Measurements from ENCODE around the gene SGK1. TPM values are rescaled to one million over a fixed set of nuclear protein-coding genes. Genes with fewer than 3 reads are reported as not detected.
A peak's percentile ranks its signal among the peaks of the same experiment; 100 is the strongest.

Gene SGK1
- polyA plus RNA-seq, 4 donors: 54.5 to 848 (median 183) TPM

- DNase-seq (no peak), FAIRE-seq (no peak)
- H3K9me3 ChIP-seq (ENCODE audit: control insufficient read depth in 2 of 2, insufficient read depth in 1 of 2, low read depth in 1 of 2, low read length in 1 of 2): no peaks in the 10 kb centered on the region
- 71 to 79% (median 74%) methylated on average over 5 of the region's 5 CpGs for WGBS, 3 donors
- H3K4me1 ChIP-seq (ENCODE audit: control insufficient read depth in 3 of 3, insufficient read depth in 2 of 3, low read depth in 1 of 3, low read length in 2 of 3): no peaks in the 10 kb centered on the region
- H3K27me3 ChIP-seq (ENCODE audit: control insufficient read depth in 3 of 3, insufficient read depth in 3 of 3, low read length in 3 of 3): no peaks in the 10 kb centered on the region
- H3K4me3 ChIP-seq (ENCODE audit: low read depth in 1 of 3, low read length in 3 of 3): no peak overlapping the region
- no peak overlapping the region for H3K27ac ChIP-seq (ENCODE audit: low read depth in 1 of 3, low read length in 2 of 3)
- no peaks in the 10 kb centered on the region for H3K36me3 ChIP-seq (ENCODE audit: control insufficient read depth in 3 of 3, insufficient read depth in 2 of 3, low read depth in 1 of 3, low read length in 3 of 3)
Observed at GRCh38 chr6:134145786-134146185, 172.1 kb downstream of the SGK1 start.

DNA sequence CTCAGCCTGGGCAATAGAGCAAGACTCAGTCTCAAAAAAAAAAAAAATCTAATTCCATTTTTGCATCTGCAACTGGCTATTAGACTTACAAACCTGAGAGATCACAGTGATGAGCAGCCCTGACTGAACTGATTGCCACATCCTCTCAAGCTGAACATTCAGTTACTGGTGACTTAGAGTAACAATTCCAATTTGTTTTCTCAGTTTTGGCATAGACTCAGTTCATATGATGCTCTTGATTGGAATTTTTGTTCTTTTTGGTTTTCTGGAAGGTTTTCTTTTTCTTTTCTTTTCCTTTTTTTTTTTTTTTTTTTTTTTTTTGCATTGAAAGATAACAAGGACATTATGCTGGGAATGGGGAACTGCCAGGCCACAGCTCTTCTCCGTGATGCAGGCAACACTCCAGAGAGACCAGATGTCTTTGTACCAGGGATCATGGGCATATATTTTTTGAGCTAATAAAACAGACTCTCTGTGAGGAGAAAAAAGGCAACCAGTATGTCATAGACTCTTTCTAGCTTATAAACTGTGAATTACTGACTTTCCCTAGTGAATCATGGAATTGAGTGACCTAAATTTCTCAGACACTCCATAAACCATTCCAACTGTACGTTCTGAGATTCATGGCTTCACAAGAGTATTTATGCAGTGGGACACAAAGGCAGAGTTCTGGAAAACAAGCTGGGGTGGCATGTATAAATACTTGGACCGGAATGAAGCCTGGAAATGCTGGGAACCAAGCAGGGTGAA is 179.5 kb downstream of the SGK1 start:
- Histone ChIP-seq H3K4me3 (ENCODE audit: low read depth in 1 of 3, low read length in 3 of 3) (no peak overlapping the region), H3K4me1 (ENCODE audit: control insufficient read depth in 3 of 3, insufficient read depth in 2 of 3, low read depth in 1 of 3, low read length in 2 of 3) (no peaks in the 10 kb centered on the region), H3K27ac (ENCODE audit: low read depth in 1 of 3, low read length in 2 of 3) (no peak overlapping the region), H3K9me3 (ENCODE audit: control insufficient read depth in 2 of 2, insufficient read depth in 1 of 2, low read depth in 1 of 2, low read length in 1 of 2) (no peaks in the 10 kb centered on the region), H3K36me3 (ENCODE audit: control insufficient read depth in 3 of 3, insufficient read depth in 2 of 3, low read depth in 1 of 3, low read length in 3 of 3) (no peaks in the 10 kb centered on the region), H3K27me3 (ENCODE audit: control insufficient read depth in 3 of 3, insufficient read depth in 3 of 3, low read length in 3 of 3) (no peaks in the 10 kb centered on the region)
- DNase-seq: no peak
- 72 to 88% (median 73%) methylated on average over 3 of the region's 3 CpGs for WGBS, 3 donors
- no peak for FAIRE-seq

GRCh38 chr6:134134654-134135053 is 183.3 kb downstream of the SGK1 start:
- no peaks in the 10 kb centered on the region for H3K36me3 ChIP-seq (ENCODE audit: control insufficient read depth in 3 of 3, insufficient read depth in 2 of 3, low read depth in 1 of 3, low read length in 3 of 3)
- H3K4me1 ChIP-seq (ENCODE audit: control insufficient read depth in 3 of 3, insufficient read depth in 2 of 3, low read depth in 1 of 3, low read length in 2 of 3): no peaks in the 10 kb centered on the region
- no peak for DNase-seq
- H3K4me3 ChIP-seq (ENCODE audit: low read depth in 1 of 3, low read length in 3 of 3): no peak overlapping the region
- WGBS, 3 donors: 57 to 77% (median 62%) methylated on average over 4 of the region's 4 CpGs
- no peaks in the 10 kb centered on the region for H3K9me3 ChIP-seq (ENCODE audit: control insufficient read depth in 2 of 2, insufficient read depth in 1 of 2, low read depth in 1 of 2, low read length in 1 of 2)
- H3K27me3 ChIP-seq (ENCODE audit: control insufficient read depth in 3 of 3, insufficient read depth in 3 of 3, low read length in 3 of 3): no peaks in the 10 kb centered on the region
- FAIRE-seq: no peak
- no peak overlapping the region for H3K27ac ChIP-seq (ENCODE audit: low read depth in 1 of 3, low read length in 2 of 3)

DNA sequence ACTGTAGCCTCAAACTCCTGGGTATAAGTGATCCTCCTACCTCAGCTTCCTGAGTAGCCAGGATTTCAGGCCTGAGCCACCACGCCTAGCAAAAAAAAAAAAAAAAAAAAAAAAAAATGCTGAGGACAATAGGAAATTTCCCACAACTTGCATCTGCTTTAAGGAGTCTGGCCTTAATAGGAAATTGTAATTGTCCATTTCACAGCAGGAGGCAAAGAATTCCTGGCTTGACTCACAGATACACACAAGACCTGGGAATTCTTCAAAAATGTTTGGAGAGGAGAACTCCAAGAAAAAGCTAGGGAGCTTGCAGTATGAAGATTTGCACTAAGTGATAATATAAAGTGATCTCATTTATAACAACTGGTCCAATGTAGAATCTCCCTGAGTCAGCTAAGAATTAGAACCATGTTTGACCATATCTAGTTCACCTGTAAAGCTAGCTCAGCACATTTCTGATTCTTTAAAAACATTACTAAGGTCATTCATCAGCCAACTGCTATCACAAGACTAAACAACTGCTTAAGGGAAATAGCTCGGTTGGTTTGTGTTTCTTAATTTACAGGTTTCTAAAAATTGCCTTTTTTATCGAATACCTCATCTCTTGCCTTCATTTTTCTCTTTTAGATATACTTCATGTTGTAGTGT is 185.3 kb downstream of the SGK1 start:
- Histone ChIP-seq H3K27ac (ENCODE audit: low read depth in 1 of 3, low read length in 2 of 3) (no peak overlapping the region), H3K4me1 (ENCODE audit: control insufficient read depth in 3 of 3, insufficient read depth in 2 of 3, low read depth in 1 of 3, low read length in 2 of 3) (no peaks in the 10 kb centered on the region), H3K27me3 (ENCODE audit: control insufficient read depth in 3 of 3, insufficient read depth in 3 of 3, low read length in 3 of 3) (no peaks in the 10 kb centered on the region), H3K9me3 (ENCODE audit: control insufficient read depth in 2 of 2, insufficient read depth in 1 of 2, low read depth in 1 of 2, low read length in 1 of 2) (no peaks in the 10 kb centered on the region), H3K36me3 (ENCODE audit: control insufficient read depth in 3 of 3, insufficient read depth in 2 of 3, low read depth in 1 of 3, low read length in 3 of 3) (no peaks in the 10 kb centered on the region), H3K4me3 (ENCODE audit: low read depth in 1 of 3, low read length in 3 of 3) (no peak overlapping the region)
- no peak for FAIRE-seq
- peak in 1 of 2 donors; percentile 34 for DNase-seq
- WGBS, 3 donors: 83 to 85% (median 85%) methylated on average over 3 of the region's 3 CpGs

DNA sequence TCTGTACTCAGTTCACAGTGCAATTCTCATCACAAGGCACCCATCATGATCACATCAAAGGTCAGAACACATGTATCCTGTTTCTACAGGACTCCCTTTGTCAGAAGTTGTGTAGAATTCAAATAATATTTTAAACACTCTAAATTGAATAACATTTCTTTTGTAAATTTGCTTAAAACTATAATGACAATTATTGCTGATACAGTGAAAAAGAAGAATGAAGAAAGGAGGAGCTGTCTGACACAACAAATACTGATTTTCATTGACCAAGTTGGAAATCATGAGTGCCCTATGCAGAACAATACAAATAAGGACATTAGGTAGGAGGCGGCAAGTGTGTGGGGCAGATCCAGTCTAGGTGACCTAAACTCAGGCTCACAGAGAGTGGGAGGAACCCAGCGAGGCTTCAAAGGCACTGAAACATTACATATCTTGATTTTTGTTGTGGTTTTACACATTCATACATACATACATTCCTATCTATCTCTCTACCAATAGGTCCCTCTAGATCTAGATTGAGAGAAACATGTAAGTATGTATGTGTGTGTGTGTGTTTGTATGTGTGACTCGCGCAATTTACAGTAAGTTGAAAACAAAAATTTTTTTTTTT is 186.3 kb downstream of the SGK1 start:
- no peaks in the 10 kb centered on the region for H3K4me1 ChIP-seq (ENCODE audit: control insufficient read depth in 3 of 3, insufficient read depth in 2 of 3, low read depth in 1 of 3, low read length in 2 of 3)
- no peaks in the 10 kb centered on the region for H3K9me3 ChIP-seq (ENCODE audit: control insufficient read depth in 2 of 2, insufficient read depth in 1 of 2, low read depth in 1 of 2, low read length in 1 of 2)
- H3K27me3 ChIP-seq (ENCODE audit: control insufficient read depth in 3 of 3, insufficient read depth in 3 of 3, low read length in 3 of 3): no peaks in the 10 kb centered on the region
- DNase-seq (no peak), FAIRE-seq (no peak)
- H3K27ac ChIP-seq (ENCODE audit: low read depth in 1 of 3, low read length in 2 of 3): no peak overlapping the region
- no peak overlapping the region for H3K4me3 ChIP-seq (ENCODE audit: low read depth in 1 of 3, low read length in 3 of 3)
- WGBS, 3 donors: 87 to 96% (median 90%) methylated on average over 4 of the region's 4 CpGs
- no peaks in the 10 kb centered on the region for H3K36me3 ChIP-seq (ENCODE audit: control insufficient read depth in 3 of 3, insufficient read depth in 2 of 3, low read depth in 1 of 3, low read length in 3 of 3)

- no peak overlapping the region for H3K4me3 ChIP-seq (ENCODE audit: low read depth in 1 of 3, low read length in 3 of 3)
- DNase-seq: no peak
- no peaks in the 10 kb centered on the region for H3K27me3 ChIP-seq (ENCODE audit: control insufficient read depth in 3 of 3, insufficient read depth in 3 of 3, low read length in 3 of 3)
- no peak overlapping the region for H3K27ac ChIP-seq (ENCODE audit: low read depth in 1 of 3, low read length in 2 of 3)
- no peaks in the 10 kb centered on the region for H3K36me3 ChIP-seq (ENCODE audit: control insufficient read depth in 3 of 3, insufficient read depth in 2 of 3, low read depth in 1 of 3, low read length in 3 of 3)
- FAIRE-seq: no peak
- H3K9me3 ChIP-seq (ENCODE audit: control insufficient read depth in 2 of 2, insufficient read depth in 1 of 2, low read depth in 1 of 2, low read length in 1 of 2): no peaks in the 10 kb centered on the region
- WGBS, 3 donors: 0 to 19% (median 6%) methylated on average over 1 of the region's 1 CpG
- H3K4me1 ChIP-seq (ENCODE audit: control insufficient read depth in 3 of 3, insufficient read depth in 2 of 3, low read depth in 1 of 3, low read length in 2 of 3): peaks cover 0 to 4% (median 0%) of the 10 kb centered on the region in 3 donors
Observed at GRCh38 chr6:134128146-134128545, 189.8 kb downstream of the SGK1 start.

DNA sequence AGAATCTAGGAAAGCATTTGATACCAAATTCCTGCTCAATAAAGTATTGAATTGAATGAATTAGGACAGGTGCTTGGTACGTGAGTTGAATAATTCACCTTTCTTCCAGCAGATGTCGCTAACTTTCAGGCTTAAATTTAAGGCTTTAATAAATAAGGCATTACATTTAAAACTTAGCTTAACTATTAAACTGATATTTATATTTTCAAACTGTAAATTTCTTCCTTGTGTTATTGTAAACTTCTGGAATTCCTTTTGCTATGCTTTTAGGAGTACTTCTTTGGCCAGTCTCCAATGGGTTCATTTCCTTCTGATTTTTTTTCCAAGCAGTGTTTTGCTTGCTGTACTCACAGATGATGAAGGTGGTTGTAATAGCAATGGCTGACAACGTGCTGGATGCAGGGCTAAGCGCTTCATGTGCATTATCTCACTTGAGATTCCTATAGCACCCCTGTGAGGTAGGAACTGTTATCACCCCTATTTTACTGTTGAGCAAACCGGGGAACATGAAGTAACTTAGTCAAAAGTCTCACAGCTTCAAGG is 194.2 kb downstream of the SGK1 start:
- Histone ChIP-seq H3K27ac (ENCODE audit: low read depth in 1 of 3, low read length in 2 of 3) (no peak overlapping the region), H3K9me3 (ENCODE audit: control insufficient read depth in 2 of 2, insufficient read depth in 1 of 2, low read depth in 1 of 2, low read length in 1 of 2) (peaks cover 0 to 3% of the 10 kb centered on the region in 2 donors), H3K36me3 (ENCODE audit: control insufficient read depth in 3 of 3, insufficient read depth in 2 of 3, low read depth in 1 of 3, low read length in 3 of 3) (no peaks in the 10 kb centered on the region), H3K27me3 (ENCODE audit: control insufficient read depth in 3 of 3, insufficient read depth in 3 of 3, low read length in 3 of 3) (no peaks in the 10 kb centered on the region), H3K4me1 (ENCODE audit: control insufficient read depth in 3 of 3, insufficient read depth in 2 of 3, low read depth in 1 of 3, low read length in 2 of 3) (peaks cover 0 to 4% (median 0%) of the 10 kb centered on the region in 3 donors), H3K4me3 (ENCODE audit: low read depth in 1 of 3, low read length in 3 of 3) (no peak overlapping the region)
- DNase-seq (peak; percentile 60 to 64), FAIRE-seq (no peak)
- 5 to 11% (median 8%) methylated on average over 5 of the region's 5 CpGs for WGBS, 3 donors

GRCh38 chr6:134122775-134123174 is 195.1 kb downstream of the SGK1 start:
- WGBS, 3 donors: 94 to 97% (median 95%) methylated on average over 1 of the region's 1 CpG
- no peaks in the 10 kb centered on the region for H3K36me3 ChIP-seq (ENCODE audit: control insufficient read depth in 3 of 3, insufficient read depth in 2 of 3, low read depth in 1 of 3, low read length in 3 of 3)
- H3K4me1 ChIP-seq (ENCODE audit: control insufficient read depth in 3 of 3, insufficient read depth in 2 of 3, low read depth in 1 of 3, low read length in 2 of 3): peaks cover 0 to 4% (median 0%) of the 10 kb centered on the region in 3 donors
- H3K4me3 ChIP-seq (ENCODE audit: low read depth in 1 of 3, low read length in 3 of 3): no peak overlapping the region
- H3K27ac ChIP-seq (ENCODE audit: low read depth in 1 of 3, low read length in 2 of 3): no peak overlapping the region
- FAIRE-seq (no peak), DNase-seq (no peak)
- peaks cover 0 to 3% of the 10 kb centered on the region in 2 donors for H3K9me3 ChIP-seq (ENCODE audit: control insufficient read depth in 2 of 2, insufficient read depth in 1 of 2, low read depth in 1 of 2, low read length in 1 of 2)
- H3K27me3 ChIP-seq (ENCODE audit: control insufficient read depth in 3 of 3, insufficient read depth in 3 of 3, low read length in 3 of 3): no peaks in the 10 kb centered on the region
